Left lobe of liver (tissue), 2 donors: ENCODE results near the gene CDC20. TPM values are rescaled to one million over a fixed set of nuclear protein-coding genes. Genes with fewer than 3 reads are reported as not detected.
"Not testable (repeated sequence)": the region's sequence is repeated elsewhere in the genome, so short reads cannot be mapped to it uniquely, and the experiment has no call there.

ENCODE experiments used
- ATAC-seq: fragments of 200-7000 bp; cut with Tn5 transposase; one replicate; pipeline ENCODE4 v1.9.1; 2020; ENCODE audit warnings: mild to moderate bottlenecking, moderate library complexity
- DNase-seq: peaks from one replicate; pipeline ENCODE4 v3.0.0-alpha.2; 2020; ENCODE audit warnings: low spot score
- total RNA-seq: library from RNA; stranded (reverse); gene quantifications from one replicate; pipeline ENCODE4 v1.2.1, GENCODE V29; 2021
- donor health status: DM: no; HTN: no; CAD: no; lungs with moderate emphysema.
- donor health status: DM: no; HTN: yes; CAD: no.

CDC20 gene
- total RNA-seq, 1 donor from 2014 or later: 0.78 TPM

DNA sequence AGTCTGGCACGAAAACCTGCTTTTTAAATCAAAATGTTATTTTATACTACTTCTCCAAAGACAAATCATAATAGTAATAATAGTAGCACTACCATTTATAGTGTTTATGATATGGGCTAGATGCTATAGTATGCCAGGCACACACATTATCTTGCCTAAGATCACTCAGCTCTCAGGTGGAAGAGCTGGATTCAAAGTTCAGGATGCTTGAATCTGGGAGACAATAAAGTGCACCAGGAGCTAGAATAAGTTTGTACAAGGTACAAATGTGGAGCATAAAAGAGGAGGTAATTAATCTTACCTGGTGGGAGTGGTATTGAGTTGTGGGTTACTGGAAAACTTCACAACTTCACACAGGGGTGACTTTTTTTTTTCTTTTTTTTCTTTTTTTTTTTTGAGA lies 19.1 kb downstream of the CDC20 start:
- DNase-seq (no peak), ATAC-seq (no peak)

DNA sequence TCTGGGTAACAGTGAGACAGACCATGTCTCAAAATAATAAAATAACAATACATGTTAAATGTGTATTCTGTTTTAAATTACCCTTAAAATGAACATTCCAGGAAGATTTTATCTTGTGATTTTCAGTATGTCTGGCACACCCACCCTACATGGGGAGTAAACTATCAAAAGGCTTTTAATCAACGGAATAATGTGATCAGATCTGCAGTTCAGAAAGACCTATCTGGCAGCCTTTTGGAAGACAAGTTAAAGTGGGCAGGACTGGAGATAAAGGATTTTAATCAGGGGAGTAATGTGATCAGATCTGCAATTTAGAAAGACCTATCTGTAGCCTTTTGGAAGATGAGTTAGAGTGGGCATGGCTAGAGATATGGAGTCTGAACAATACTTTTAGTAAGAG lies 20.7 kb downstream of the CDC20 start:
- no peak for ATAC-seq

DNA sequence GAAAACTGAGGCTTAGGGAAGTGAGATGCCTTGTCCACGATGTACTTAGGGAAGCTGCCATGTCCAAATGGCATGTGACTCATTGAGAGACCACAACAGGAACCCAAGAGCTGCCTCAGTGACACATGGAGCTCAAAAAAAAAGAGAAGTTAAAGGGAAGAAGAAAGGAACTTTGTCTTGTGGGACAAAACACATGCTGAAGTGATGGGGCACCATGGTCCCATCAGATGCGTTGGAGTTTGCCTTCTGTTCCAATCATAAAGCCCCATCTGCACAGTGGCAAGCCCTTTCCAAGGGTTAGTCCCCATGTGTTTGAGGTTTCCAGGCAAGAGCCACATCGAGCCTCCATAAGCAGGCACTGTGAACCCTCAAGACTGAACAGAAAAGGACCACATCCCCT lies 22.8 kb downstream of the CDC20 start:
- no peak for DNase-seq
- no peak for ATAC-seq

More for the DNA sequence above, 20.7 kb downstream of the CDC20 start:
- no peak for DNase-seq

DNA sequence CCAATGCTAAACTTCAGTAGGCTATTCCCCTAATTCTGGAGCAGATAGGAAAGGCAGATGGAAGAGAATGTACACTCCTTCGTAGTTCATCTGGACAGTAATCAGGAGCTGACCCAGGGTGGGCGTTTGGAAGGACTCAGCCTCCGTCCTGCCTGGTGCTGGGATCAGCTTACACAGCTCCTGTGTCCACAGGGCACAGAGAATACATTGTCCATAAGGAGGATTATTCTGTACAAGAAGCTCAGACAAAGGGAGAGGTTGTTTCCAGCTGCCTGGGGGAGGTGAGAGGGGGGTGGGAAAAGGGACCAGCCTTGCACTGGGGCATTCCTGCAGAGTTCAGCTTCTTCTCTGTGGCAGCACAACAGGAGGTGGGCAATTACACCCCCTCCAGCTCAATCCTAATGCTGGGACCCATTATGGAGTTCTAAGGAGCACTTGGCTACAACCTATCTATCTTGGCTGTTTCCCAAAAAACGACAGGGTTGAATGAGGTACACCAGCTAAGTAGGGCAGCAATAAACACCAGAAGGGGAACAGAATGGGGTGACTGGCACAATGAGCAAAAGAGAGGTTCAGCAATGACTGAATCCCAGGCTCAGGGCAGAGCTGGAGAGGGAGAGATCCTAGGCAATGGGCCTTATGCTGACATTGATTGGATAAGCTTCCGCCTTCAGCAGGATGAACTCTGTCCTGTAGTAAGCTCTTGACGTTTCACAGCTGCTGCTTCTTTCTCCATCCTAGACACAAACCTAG lies 23.4 kb downstream of the CDC20 start:
- DNase-seq (no peak), ATAC-seq (peak; percentile 79)

DNA sequence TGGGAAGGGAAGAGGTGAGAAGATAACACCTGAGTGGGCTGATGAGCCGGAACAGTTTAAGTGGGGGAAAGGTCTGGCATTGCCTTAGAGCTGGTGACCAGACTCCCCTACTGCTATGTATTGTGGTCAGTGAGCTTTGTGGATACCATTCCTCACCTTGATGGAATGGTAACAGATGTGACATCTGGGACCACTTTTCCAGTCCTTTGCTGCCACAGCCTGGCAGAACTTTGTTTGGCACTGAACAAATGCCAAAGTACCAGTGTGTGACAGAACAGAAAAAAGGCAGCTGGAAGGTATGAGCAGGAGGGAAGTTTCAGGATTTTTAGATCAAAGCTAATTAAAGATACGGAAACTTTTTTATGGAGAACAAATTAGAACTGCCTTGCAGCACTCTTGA lies 24.7 kb downstream of the CDC20 start:
- ATAC-seq (peak; percentile 69), DNase-seq (no peak)

DNA sequence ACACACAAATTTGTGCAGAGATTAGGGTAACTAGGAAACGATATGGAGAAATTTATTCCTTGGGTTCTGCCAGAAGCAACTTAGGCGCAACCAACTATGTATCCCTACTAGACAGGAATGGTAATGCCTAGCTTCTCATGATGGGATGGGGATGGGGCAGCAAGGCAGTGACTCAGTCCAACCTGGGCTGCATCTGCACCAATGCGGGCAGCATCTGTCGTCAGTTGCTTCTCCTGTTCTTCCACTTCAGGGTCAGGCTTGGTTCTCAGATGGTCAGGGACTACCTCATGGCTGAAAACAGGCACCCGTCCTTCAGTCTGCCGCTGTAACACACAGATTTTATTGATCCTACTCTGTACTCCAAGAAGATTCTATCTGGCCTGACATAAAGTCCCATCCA lies 27.9 kb downstream of the CDC20 start:
- ATAC-seq: no peak
- no peak for DNase-seq

DNA sequence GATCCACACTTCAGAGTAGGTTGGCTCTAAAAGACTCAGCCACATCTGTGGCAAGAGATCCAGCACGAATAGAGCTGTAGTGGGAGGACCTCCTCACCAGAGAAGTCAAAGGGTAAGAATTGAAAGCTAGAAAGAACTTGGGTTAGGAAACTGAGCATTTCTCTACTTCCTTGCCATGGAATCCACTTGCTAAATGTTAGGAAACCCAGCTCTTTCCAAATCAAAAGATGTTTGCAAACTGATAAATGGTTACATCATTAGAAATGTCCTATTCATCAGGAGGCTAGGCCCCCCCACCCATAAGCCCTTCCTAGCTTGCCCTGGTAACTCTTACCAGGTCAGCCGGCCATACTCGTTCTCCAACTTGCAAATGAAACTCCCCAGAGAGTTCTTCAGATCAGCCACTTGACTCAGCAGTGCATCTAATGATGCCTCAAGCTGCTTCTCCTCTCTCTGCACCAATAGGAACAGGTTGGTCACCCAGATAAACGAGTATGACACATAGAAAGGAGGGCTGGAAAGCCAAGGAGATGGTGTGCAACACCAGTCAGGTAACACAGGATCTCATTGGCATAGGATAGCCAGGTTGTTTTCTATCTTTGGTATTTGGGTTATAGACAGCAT lies 29.3 kb downstream of the CDC20 start:
- ATAC-seq (no peak), DNase-seq (no peak)

DNA sequence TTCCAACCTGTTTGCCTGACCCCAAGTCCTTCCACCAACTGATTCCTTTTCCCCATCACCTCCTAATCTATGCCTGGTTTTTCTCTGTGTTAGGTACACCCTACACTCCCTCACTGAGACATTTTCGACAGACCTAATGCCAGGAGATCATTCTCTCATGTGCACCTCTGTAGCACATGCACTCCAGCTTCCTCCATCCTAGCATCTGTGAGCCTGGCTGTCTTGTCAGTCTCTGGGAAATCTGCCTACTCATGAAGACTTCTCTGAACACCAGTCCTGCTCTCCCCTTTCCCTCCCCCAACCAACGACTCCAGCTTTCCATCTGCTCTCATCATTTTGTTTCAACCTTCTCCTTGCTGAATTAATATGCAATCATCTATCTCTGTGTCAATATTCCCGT lies 29.8 kb downstream of the CDC20 start:
- ATAC-seq (no peak), DNase-seq (no peak)

DNA sequence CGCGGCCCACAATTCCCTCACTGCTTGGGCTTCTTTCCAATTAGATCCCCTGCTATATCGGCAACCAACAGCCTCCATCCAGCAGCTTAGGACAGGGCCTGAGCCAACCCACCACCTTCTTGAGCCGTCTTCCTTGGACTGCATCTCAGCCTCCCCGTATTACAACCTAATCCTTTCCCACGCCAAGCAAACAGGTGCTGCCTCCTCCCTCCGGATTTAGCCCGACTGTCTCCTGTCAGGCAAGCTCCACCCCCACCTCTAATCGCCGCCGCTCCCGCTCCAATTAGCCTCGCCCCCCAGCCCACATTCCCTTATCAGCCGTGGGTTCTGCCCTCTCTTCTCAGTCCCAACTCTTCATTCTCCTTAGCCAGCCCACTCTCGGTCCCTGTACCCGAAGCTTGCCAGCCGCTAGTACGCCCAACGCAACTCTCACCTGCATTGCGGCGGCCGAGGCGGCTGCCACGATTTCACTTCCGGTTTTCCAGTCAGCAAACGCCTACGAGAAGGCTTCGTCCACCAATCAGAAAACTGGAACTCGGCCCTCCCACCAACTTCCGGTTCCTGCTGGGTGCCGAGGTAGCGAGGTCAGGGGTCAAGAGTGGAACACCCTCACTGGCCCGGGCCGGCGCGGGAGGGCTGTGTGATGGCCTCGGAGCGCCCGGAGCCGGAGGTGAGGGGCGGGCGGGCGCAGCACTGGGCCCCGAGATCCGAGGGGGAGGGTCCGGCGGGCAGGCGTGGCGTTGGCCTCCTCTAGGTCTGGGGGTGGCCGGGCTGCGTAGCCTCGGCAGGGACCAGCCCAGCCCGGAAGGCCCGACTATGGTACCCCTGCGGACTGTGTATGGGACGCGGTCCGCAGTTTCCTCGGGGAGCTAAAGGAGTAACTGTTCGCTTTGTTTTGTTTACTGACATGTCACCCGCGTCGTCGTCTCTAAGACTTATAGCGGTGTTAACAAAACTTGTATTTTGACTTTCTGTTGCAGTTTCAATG lies 30.8 kb downstream of the CDC20 start, which contains the start of the genes MED8 and SZT2:
TSS of gene MED8 (minus strand) at position 475 of the 988 bp plus-strand sequence. CDS start at position 439, 36 bp downstream.
TSS of gene SZT2 (plus strand) at position 574 of the 988 bp plus-strand sequence. CDS start at position 644, 70 bp downstream.
- DNase-seq (peak; percentile 98), ATAC-seq (peak; percentile 99)

DNA sequence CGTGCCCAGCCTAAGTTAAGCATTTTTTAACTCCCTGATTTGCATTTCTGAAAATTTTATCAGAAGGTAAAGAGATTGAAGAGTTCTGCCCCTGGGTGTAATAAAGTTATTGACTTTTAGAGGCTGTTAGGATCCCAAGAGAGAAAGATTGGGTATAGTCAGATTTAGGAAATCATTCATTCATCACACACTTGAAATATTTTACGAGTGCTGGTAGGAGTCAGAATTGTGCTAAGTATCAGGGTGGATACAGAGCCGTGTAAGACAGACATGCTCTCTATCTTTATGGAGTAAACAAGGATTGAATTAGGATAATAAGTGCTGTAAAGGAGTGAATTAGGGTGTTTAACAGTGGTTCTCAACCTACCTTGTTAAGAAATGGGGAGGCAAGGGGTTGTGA lies 33.9 kb downstream of the CDC20 start:
- no peak for DNase-seq
- ATAC-seq: no peak

DNA sequence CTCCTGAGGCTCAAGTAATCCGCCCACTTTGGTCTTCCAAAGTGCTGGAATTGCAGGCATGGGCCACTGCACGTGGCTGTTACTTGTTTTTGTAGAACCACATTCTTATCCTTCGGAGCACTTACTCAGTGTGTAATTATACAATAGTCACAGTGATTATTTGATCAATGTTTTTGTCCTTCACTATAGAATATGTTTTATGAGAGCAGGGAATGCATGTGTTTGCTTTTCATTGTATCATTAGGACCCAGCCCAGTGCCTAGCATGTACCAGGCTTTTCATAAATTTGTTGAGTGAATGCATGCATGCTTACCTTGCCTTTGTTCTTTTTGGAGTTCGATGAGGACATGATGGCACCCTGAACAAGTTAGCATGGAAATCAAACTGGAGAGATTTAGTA lies 36.7 kb downstream of the CDC20 start:
- DNase-seq (no peak), ATAC-seq (no peak)

DNA sequence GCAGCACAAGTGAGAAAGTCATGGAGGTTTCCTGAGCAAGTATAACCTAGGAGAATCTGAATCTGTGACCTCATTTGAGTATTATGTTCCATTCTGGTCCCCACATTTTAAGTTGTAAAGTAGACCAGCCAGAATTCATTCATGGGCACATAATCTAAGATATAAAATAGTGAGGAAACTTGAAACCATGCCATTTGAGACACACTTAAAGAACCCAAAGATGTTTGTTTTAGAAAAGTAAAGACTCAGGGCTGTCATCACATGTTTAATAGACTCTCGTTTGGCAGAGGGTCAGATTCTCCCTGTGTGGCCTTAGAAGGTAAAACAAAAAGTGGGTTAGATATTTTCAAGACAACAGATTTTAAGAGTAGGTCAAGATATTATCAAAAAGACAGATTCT lies 37.3 kb downstream of the CDC20 start:
- no peak for DNase-seq
- ATAC-seq: no peak

DNA sequence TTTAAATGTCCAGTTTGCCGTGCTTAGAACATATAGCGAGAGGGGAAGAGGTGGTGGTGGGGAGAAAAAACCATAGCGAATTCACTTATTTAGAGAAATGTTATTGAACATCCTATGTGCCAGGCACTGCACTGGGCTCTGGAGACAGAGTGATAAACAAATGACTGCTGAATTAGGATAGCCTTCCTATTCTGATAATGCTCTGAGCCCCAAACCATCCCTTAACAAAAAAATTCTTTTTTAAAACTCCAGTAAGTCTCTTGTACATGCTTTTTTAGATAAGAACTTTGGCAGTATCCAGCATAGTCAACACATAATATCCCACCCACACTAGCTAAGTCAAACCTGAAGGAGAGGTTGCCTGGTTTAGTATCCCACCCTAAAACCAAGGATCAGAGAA lies 39.4 kb downstream of the CDC20 start:
- no peak for ATAC-seq
- no peak for DNase-seq

DNA sequence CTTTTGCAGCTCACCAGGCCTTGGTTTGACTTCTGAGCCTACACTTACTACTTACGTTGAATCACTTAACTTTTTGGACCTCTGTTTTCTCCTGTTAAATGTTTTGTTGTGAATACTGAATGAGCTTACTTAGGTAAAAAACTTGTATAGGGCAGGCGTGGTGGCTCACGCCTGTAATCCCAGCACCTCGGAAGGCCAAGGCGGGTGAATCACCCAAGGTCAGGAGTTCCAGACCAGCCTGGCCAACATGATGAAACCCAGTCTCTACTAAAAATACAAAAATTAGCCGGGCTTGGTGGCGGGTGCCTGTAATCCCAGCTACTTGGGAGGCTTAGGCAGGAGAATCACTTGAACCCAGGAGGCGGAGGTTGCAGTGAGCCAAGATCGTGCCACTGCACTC lies 41.7 kb downstream of the CDC20 start:
- ATAC-seq: not testable (repeated sequence)

DNA sequence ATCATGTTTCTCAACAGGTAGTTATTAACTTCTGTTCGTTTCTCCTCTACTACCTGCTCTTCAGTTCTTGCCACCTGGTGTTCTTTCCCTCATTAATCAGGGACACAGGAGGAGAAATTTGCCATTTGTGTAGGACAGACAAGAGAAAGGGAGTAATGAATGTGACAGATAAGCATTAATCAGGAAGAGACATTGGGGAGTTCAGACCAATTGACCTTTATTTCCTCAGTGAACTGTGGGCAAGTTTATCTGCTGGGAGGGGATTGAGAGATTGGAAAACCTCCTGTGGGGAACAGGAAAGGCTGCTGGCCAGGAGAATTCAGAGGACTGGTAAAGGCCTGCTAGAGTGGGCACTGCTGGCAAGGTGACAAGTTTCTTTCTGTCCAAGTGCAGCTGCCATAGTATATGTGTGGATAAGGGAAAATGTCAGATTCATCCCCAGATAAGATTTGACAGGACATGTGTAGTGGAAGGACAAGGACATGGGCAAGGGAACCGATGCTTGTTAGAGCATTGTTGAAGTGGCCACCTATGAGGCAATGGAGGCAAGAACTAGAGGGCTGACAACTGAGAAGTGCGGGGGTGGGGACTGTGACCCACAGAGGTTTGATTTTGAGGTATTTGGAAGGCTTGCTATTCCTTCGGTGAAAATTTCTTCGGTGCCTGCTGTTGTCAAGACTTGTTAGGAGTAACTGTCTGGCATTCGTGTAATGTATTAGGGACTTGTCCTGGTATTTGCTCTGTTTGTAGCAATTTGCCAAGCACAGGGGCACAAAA lies 43.5 kb downstream of the CDC20 start:
- DNase-seq: no peak
- ATAC-seq: no peak

More for the DNA sequence above, 41.7 kb downstream of the CDC20 start:
- DNase-seq: not testable (repeated sequence)

DNA sequence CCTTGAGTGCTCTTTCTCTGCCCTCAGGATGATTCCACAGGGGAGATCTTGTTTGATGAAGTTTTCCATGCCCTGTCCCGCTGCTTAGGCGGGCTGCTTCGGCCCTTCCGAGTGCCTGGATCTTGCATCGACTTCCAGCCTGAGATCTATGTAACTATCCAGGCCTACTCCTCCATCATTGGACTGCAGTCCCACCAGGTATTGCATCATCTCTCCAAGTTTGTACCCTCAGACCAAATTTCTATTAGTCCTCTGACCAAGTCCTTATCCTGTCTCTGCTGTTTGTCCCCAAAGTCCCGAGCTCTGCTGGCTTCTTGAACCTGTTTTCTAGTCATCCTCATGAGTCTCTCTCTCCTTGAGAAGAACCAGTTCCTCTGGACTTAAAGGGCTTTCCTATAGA lies 45.6 kb downstream of the CDC20 start:
- no peak for ATAC-seq
- no peak for DNase-seq

DNA sequence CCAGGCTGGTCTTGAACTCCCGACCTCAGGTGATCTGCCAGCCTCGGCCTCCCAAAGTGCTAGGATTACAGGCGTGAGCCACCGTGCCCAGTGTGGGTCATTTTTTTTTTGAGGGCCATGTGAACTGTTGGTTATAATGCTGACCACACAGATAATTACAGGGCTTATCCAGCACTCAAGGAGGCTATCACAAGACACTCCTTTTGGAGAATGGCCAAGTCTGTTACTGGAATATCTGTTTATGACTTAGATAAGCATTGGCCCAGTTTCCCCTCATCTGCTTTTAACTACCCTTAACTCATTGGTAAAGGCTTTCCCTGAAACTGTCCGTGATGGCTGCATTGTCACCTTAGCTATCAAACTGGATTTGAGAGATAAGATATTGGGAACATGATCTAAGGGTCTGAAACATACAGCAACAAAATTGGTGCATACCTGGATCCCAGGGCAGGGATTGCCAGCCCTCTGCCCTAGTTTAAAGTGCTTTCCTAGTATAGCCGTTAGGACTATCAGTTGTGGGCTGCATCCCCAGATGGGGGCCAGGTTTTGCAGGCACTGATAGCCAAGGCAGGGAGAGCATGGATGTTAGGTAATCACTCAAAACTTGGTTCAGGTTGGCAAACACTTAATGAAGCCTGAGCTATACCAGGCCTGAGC lies 46.6 kb downstream of the CDC20 start:
- DNase-seq (no peak), ATAC-seq (no peak)

DNA sequence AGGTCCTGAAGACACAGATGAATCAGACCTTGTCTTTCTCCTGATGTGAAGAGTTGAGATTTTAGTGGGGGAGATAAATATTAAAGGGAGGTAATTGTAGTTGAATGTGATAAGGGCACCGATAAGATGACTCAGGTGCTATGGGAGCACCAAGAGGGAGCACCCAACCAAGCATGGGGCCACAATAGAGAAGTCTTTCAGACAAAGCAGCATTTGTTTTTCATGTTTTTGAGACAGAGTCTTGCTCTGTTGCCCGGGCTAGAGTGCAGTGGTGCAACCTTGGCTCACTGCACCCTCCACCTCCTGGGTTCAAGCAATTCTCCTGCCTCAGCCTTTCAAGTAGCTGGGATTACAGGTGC lies 47.1 kb downstream of the CDC20 start:
- ATAC-seq: no peak
- DNase-seq: no peak

DNA sequence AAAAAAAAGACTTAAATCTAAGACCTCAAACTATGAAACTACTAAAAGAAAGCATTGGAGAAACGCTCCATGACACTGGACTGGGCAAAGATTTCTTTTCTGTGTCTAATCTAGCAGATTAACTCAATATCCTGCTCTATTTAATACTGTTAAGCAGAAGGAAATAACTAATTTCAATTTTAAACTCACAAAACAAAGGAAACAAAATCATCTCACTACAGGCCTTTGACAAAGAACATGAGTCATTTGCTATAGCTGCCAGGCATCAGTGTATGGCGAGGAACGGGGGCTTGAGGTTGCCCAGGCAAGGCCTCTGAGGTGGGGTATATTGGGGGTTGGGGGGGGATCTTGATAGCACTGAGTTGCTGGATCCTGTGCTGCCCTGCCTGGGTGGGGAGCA lies 51.8 kb downstream of the CDC20 start:
- DNase-seq (no peak), ATAC-seq (no peak)
